Measurements from ENCODE around the gene AGBL1.

- no peak for TF ChIP-seq CTCF (IDR thresholded peaks at IDR 0.05)
- TF ChIP-seq POLR2A (IDR thresholded peaks at IDR 0.05), result no peak
Observed at GRCh38 chr15:86526938-86527690, 447.4 kb downstream of the AGBL1 start.

Data from Peyer's patch (tissue), 4 donors.